ENCODE data around the gene ENO2. TPM values are rescaled to one million over a fixed set of nuclear protein-coding genes. Genes with fewer than 3 reads are reported as not detected.
A peak's percentile ranks its signal among the peaks of the same experiment; 100 is the strongest.

The ENO2 gene
- total RNA-seq, 4 donors from 2014 or later, result 14.0 to 25.8 (median 15.9) TPM

GRCh38 chr12:6912164-6912935 is 2.0 kb upstream of the ENO2 start:
- Histone ChIP-seq H3K36me3 (peaks cover 0 to 21% (median 0%) of the 10 kb centered on the region in 3 donors), H3K9me3 (no peaks in the 10 kb centered on the region), H3K27ac (no peak overlapping the region), H3K4me3 (no peak overlapping the region), H3K4me1 (peaks cover 0 to 28% (median 11%) of the 10 kb centered on the region in 4 donors), H3K27me3 (no peaks in the 10 kb centered on the region)
- TF ChIP-seq POLR2A (IDR thresholded peaks at IDR 0.05), result no peak
- DNase-seq (ENCODE audit: low spot score in 2 of 2), result no peak
- WGBS, 2 donors, result 87 to 89% methylated on average over 11 to 15 of the region's 15 CpGs

GRCh38 chr12:6914947-6915788 is 788 bp downstream of the ENO2 start:
- 4 to 12% methylated on average over 27 to 29 of the region's 29 CpGs for WGBS, 2 donors
- TF ChIP-seq EP300 (IDR thresholded peaks at IDR 0.05) (no peak), CTCF (IDR thresholded peaks at IDR 0.05) (peak in 1 of 5 experiments; percentile 11)
- Histone ChIP-seq H3K36me3 (peaks cover 0 to 40% (median 0%) of the 10 kb centered on the region in 3 donors), H3K4me1 (peaks cover 0 to 28% (median 11%) of the 10 kb centered on the region in 4 donors), H3K4me3 (peak overlapping the region; percentile 48 to 74 (median 74)), H3K27ac (peak overlapping the region; percentile 77 to 94 (median 84)), H3K27me3 (no peaks in the 10 kb centered on the region), H3K9me3 (no peaks in the 10 kb centered on the region)
- peak in 1 of 2 donors; percentile 37 for DNase-seq (ENCODE audit: low spot score in 2 of 2)

- WGBS, 2 donors, result 72 to 77% methylated on average over 13 to 14 of the region's 14 CpGs
- peak overlapping the region in 2 of 4 donors; percentile 74 for H3K4me3 ChIP-seq
- peaks cover 0 to 28% (median 11%) of the 10 kb centered on the region in 4 donors for H3K4me1 ChIP-seq
- H3K27ac ChIP-seq, result peak overlapping the region in 1 of 4 donors; percentile 88
- no peak for DNase-seq (ENCODE audit: low spot score in 2 of 2)
- H3K9me3 ChIP-seq, result no peaks in the 10 kb centered on the region
- peaks cover 0 to 45% (median 0%) of the 10 kb centered on the region in 3 donors for H3K36me3 ChIP-seq
- no peaks in the 10 kb centered on the region for H3K27me3 ChIP-seq
- no peak for TF ChIP-seq POLR2A (IDR thresholded peaks at IDR 0.05)
These were observed 1.5 kb downstream of the ENO2 start for GRCh38 chr12:6915789-6916285.

- Histone ChIP-seq H3K4me3 (no peak overlapping the region), H3K9me3 (no peaks in the 10 kb centered on the region), H3K27ac (peak overlapping the region in 1 of 4 donors; percentile 88), H3K36me3 (peaks cover 0 to 53% (median 0%) of the 10 kb centered on the region in 3 donors), H3K4me1 (peaks cover 0 to 28% (median 11%) of the 10 kb centered on the region in 4 donors), H3K27me3 (no peaks in the 10 kb centered on the region)
- TF ChIP-seq POLR2A (IDR thresholded peaks at IDR 0.05), result no peak
- no peak for TF ChIP-seq EP300 (IDR thresholded peaks at IDR 0.05)
- no peak for TF ChIP-seq CTCF (IDR thresholded peaks at IDR 0.05)
- no peak for DNase-seq (ENCODE audit: low spot score in 2 of 2)
- 86 to 87% methylated on average over 11 of the region's 11 CpGs for WGBS, 2 donors
These were observed 2.2 kb downstream of the ENO2 start for GRCh38 chr12:6916426-6917200.

GRCh38 chr12:6917491-6918231 is 3.3 kb downstream of the ENO2 start:
- Histone ChIP-seq H3K4me3 (no peak overlapping the region), H3K9me3 (no peaks in the 10 kb centered on the region), H3K27me3 (no peaks in the 10 kb centered on the region), H3K4me1 (peaks cover 0 to 28% (median 11%) of the 10 kb centered on the region in 4 donors), H3K36me3 (peaks cover 0 to 63% (median 0%) of the 10 kb centered on the region in 3 donors), H3K27ac (no peak overlapping the region)
- WGBS, 2 donors, result 70% methylated on average over 14 of the region's 14 CpGs
- TF ChIP-seq CTCF (IDR thresholded peaks at IDR 0.05) (no peak), EP300 (IDR thresholded peaks at IDR 0.05) (no peak), POLR2A (IDR thresholded peaks at IDR 0.05) (no peak)
- DNase-seq (ENCODE audit: low spot score in 2 of 2), result no peak
